Measurements from ENCODE around the gene SSBP4. TPM values are rescaled to one million over a fixed set of nuclear protein-coding genes. Genes with fewer than 3 reads are reported as not detected.

The SSBP4 gene
- total and polyA plus RNA-seq, 9 of the 15 experiments (the other 6 are each of a cell fraction or from before 2014, with no cell fraction given) = 1.1 to 189 (median 39.0) TPM

- TF ChIP-seq, protein P1, sequence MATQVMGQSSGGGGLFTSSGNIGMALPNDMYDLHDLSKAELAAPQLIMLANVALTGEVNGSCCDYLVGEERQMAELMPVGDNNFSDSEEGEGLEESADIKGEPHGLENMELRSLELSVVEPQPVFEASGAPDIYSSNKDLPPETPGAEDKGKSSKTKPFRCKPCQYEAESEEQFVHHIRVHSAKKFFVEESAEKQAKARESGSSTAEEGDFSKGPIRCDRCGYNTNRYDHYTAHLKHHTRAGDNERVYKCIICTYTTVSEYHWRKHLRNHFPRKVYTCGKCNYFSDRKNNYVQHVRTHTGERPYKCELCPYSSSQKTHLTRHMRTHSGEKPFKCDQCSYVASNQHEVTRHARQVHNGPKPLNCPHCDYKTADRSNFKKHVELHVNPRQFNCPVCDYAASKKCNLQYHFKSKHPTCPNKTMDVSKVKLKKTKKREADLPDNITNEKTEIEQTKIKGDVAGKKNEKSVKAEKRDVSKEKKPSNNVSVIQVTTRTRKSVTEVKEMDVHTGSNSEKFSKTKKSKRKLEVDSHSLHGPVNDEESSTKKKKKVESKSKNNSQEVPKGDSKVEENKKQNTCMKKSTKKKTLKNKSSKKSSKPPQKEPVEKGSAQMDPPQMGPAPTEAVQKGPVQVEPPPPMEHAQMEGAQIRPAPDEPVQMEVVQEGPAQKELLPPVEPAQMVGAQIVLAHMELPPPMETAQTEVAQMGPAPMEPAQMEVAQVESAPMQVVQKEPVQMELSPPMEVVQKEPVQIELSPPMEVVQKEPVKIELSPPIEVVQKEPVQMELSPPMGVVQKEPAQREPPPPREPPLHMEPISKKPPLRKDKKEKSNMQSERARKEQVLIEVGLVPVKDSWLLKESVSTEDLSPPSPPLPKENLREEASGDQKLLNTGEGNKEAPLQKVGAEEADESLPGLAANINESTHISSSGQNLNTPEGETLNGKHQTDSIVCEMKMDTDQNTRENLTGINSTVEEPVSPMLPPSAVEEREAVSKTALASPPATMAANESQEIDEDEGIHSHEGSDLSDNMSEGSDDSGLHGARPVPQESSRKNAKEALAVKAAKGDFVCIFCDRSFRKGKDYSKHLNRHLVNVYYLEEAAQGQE (IDR thresholded peaks at IDR 0.05; ENCODE audit: borderline replicate concordance) = no peak
- TF ChIP-seq, protein P1 (CRISPR knock-in tag; IDR thresholded peaks at IDR 0.05; ENCODE audit: low read depth) = peak; percentile 30; the same call in 1 of the 2 replicates
- TF ChIP-seq, protein P2, sequence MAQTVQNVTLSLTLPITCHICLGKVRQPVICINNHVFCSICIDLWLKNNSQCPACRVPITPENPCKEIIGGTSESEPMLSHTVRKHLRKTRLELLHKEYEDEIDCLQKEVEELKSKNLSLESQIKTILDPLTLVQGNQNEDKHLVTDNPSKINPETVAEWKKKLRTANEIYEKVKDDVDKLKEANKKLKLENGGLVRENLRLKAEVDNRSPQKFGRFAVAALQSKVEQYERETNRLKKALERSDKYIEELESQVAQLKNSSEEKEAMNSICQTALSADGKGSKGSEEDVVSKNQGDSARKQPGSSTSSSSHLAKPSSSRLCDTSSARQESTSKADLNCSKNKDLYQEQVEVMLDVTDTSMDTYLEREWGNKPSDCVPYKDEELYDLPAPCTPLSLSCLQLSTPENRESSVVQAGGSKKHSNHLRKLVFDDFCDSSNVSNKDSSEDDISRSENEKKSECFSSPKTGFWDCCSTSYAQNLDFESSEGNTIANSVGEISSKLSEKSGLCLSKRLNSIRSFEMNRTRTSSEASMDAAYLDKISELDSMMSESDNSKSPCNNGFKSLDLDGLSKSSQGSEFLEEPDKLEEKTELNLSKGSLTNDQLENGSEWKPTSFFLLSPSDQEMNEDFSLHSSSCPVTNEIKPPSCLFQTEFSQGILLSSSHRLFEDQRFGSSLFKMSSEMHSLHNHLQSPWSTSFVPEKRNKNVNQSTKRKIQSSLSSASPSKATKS (CRISPR knock-in tag; IDR thresholded peaks at IDR 0.05) = peak; percentile 77
- TF ChIP-seq MYNN (IDR thresholded peaks at IDR 0.05) (peak; percentile 65; the same call in 1 of the 2 replicates), MYNN (CRISPR knock-in tag; IDR thresholded peaks at IDR 0.05) (no peak), CXXC5 (CRISPR knock-in tag; IDR thresholded peaks at IDR 0.05) (peak; percentile 22; the same call in 1 of the 2 replicates), ZFPM2 (CRISPR knock-in tag; IDR thresholded peaks at IDR 0.05) (peak; percentile 75; the same call in 1 of the 2 replicates), ZNF280B (CRISPR knock-in tag; IDR thresholded peaks at IDR 0.05) (peak; percentile 6; the same call in 1 of the 2 replicates), ZFP36 (IDR thresholded peaks at IDR 0.05; ENCODE audit: low read depth, low read length, partially characterized antibody) (peak; percentile 23), DIDO1 (tag; IDR thresholded peaks at IDR 0.05; ENCODE audit: low read depth) (no peak), SUPT5H (IDR thresholded peaks at IDR 0.05) (peak; percentile 55), TEAD1 (CRISPR knock-in tag; IDR thresholded peaks at IDR 0.05) (peak in 1 of 2 experiments; percentile 36; a peak in 1 of 4 replicates), CTBP1 (IDR thresholded peaks at IDR 0.05; ENCODE audit: borderline replicate concordance) (peak; percentile 75; the same call in 1 of the 2 replicates), NR2F6 (CRISPR knock-in tag; IDR thresholded peaks at IDR 0.05) (peak; percentile 24; the same call in 1 of the 2 replicates)
- TF ChIP-seq, protein P3, sequence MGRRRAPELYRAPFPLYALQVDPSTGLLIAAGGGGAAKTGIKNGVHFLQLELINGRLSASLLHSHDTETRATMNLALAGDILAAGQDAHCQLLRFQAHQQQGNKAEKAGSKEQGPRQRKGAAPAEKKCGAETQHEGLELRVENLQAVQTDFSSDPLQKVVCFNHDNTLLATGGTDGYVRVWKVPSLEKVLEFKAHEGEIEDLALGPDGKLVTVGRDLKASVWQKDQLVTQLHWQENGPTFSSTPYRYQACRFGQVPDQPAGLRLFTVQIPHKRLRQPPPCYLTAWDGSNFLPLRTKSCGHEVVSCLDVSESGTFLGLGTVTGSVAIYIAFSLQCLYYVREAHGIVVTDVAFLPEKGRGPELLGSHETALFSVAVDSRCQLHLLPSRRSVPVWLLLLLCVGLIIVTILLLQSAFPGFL (CRISPR knock-in tag; IDR thresholded peaks at IDR 0.05) = no peak
Observed at GRCh38 chr19:18390065-18390907, 28.9 kb upstream of the SSBP4 start (continued).

Measured in K562 (cell line).